GM23338 (cell line): Measurements from ENCODE around the gene EMX1. TPM values are rescaled to one million over a fixed set of nuclear protein-coding genes. Genes with fewer than 3 reads are reported as not detected.

Experiments used
- ATAC-seq: fragments of 200-7000 bp; cut with Tn5 transposase; 3 replicates; pipeline ENCODE4 v1.9.1; 2020
- DNase-seq: peaks from one replicate; pipeline ENCODE4 v3.0.0-alpha.2; 2015; ENCODE audit warnings: low spot score
- H2AFZ ChIP-seq: fragments of 200-600 bp; sonication (generic); 2 replicates; pipeline ENCODE4 v1.8.0; 2016; ENCODE audit warnings: antibody characterized with exemption, mild to moderate bottlenecking, moderate library complexity
- H3F3A ChIP-seq: fragments of 200-600 bp; sonication (generic); replicated peaks from 2 replicates; pipeline ENCODE4 v1.8.0; 2017; ENCODE audit warnings: antibody characterized with exemption, mixed run types, low read depth
- H3K27ac ChIP-seq: fragments of 200-600 bp; sonication (generic); 2 replicates; pipeline ENCODE4 v1.6.1; 2016; ENCODE audit warnings: low read depth
- H3K27me3 ChIP-seq: fragments of 200-600 bp; sonication (generic); 2 replicates; pipeline ENCODE4 v1.8.0; 2016; ENCODE audit warnings: mild to moderate bottlenecking, mixed run types, moderate library complexity; ENCODE audit not compliant: insufficient read depth
- H3K36me3 ChIP-seq: fragments of 200-600 bp; sonication (generic); 2 replicates; pipeline ENCODE4 v1.8.0; 2016; ENCODE audit warnings: mild to moderate bottlenecking; ENCODE audit not compliant: insufficient read depth
- H3K4me1 ChIP-seq: fragments of 200-600 bp; sonication (generic); 2 replicates; pipeline ENCODE4 v1.8.0; 2016; ENCODE audit warnings: mild to moderate bottlenecking, moderate library complexity; ENCODE audit not compliant: insufficient read depth
- H3K4me2 ChIP-seq: fragments of 200-600 bp; sonication (generic); 2 replicates; pipeline ENCODE4 v1.7.1; 2017; ENCODE audit warnings: mixed run types
- H3K4me3 ChIP-seq: fragments of 200-600 bp; sonication (generic); 2 replicates; pipeline ENCODE4 v1.6.1; 2016; ENCODE audit warnings: mixed run types
- H3K79me2 ChIP-seq: fragments of 200-600 bp; sonication (generic); replicated peaks from 2 replicates; pipeline ENCODE4 v1.8.0; 2017; ENCODE audit warnings: mild to moderate bottlenecking; ENCODE audit not compliant: insufficient read depth
- H3K9me2 ChIP-seq: fragments of 200-600 bp; sonication (generic); 2 replicates; pipeline ENCODE4 v1.8.0; 2017; ENCODE audit not compliant: insufficient read depth
- H4K20me1 ChIP-seq: fragments of 200-600 bp; sonication (generic); replicated peaks from 2 replicates; pipeline ENCODE4 v1.8.0; 2017; ENCODE audit warnings: mild to moderate bottlenecking; ENCODE audit not compliant: insufficient read depth
- H3K27ac Mint-ChIP-seq: 2 replicates; pipeline ENCODE4 v1.8.0; 2020; ENCODE audit warnings: inconsistent platforms, mild to moderate bottlenecking, moderate library complexity, mixed read lengths
- H3K27me3 Mint-ChIP-seq: 3 replicates; pipeline ENCODE4 v1.8.0; 2022; ENCODE audit warnings: low read depth, mild to moderate bottlenecking, moderate library complexity, mixed read lengths, inconsistent platforms; ENCODE audit not compliant: insufficient read depth, poor library complexity
- H3K36me3 Mint-ChIP-seq: 3 replicates; pipeline ENCODE4 v1.8.0; 2021; ENCODE audit warnings: low read depth, mild to moderate bottlenecking, inconsistent platforms, moderate library complexity, mixed read lengths
- H3K4me1 Mint-ChIP-seq: 3 replicates; pipeline ENCODE4 v1.8.0; 2020; ENCODE audit warnings: mild to moderate bottlenecking, inconsistent platforms, mixed read lengths
- H3K4me3 Mint-ChIP-seq: 3 replicates; pipeline ENCODE4 v1.8.0; 2021; ENCODE audit warnings: moderate library complexity, mild to moderate bottlenecking, inconsistent platforms, mixed read lengths
- H3K9me3 Mint-ChIP-seq: 3 replicates; pipeline ENCODE4 v1.8.0; 2020; ENCODE audit warnings: moderate library complexity, mild to moderate bottlenecking, inconsistent platforms, mixed read lengths
- ETS1 ChIP-seq: IDR thresholded peaks from 2 replicates; pipeline ENCODE4 v1.6.1; 2016; ENCODE audit warnings: antibody characterized with exemption
- EZH2 ChIP-seq: fragments of 200-600 bp; sonication (generic); IDR thresholded peaks from one replicate; pipeline ENCODE4 v1.8.0; 2017; ENCODE audit warnings: antibody characterized with exemption, mild to moderate bottlenecking, low read depth; ENCODE audit not compliant: unreplicated experiment
- JUNB ChIP-seq: IDR thresholded peaks from one replicate; pipeline ENCODE4 v1.6.1; 2016; ENCODE audit warnings: antibody characterized with exemption; ENCODE audit not compliant: unreplicated experiment
- NANOG ChIP-seq: IDR thresholded peaks from 2 replicates; pipeline ENCODE4 v1.6.1; 2016; ENCODE audit warnings: antibody characterized with exemption, borderline replicate concordance
- POLR2AphosphoS5 ChIP-seq: IDR thresholded peaks from 2 replicates; pipeline ENCODE4 v1.6.1; 2016; ENCODE audit warnings: antibody characterized with exemption, low read depth
- STAT1 ChIP-seq: IDR thresholded peaks from one replicate; pipeline ENCODE4 v1.6.1; 2016; ENCODE audit warnings: antibody characterized with exemption; ENCODE audit not compliant: unreplicated experiment
- ZNF462 ChIP-seq: fragments of 250-450 bp; sonication (Bioruptor Pico); IDR thresholded peaks from 2 replicates; pipeline ENCODE4 v1.5.0; 2020; ENCODE audit warnings: mild to moderate bottlenecking, moderate library complexity
- polyA plus RNA-seq: library from polyadenylated mRNA; unstranded; fragments of >200 nt; fragmentation: Nextera tagmentation; extraction: Ambion mirVana; gene quantifications from 2 replicates; pipeline ENCODE4 v1.2.1, GENCODE V29; 2016
- total RNA-seq: library from RNA; depleted of rRNA; stranded (reverse); fragments of >200 nt; shearing (Covaris generic); gene quantifications from 2 replicates; pipeline ENCODE4 v1.2.3, GENCODE V29; 2014
- TF ChIP-seq, protein P1 (sequence below), 2 experiments: fragments of 200-600 bp in 1 of 2; sonication (generic) in 1 of 2; conservative IDR thresholded peaks; 2 replicates each; pipeline versions ENCODE4 v1.5.1 to v1.6.1; 2016 to 2017; ENCODE audit warnings: antibody characterized with exemption in 2 of 2, low read depth in 2 of 2, mild to moderate bottlenecking in 2 of 2, moderate library complexity in 1 of 2
- TF ChIP-seq, protein P2 (sequence below): IDR thresholded peaks from one replicate; pipeline ENCODE4 v1.6.1; 2018; ENCODE audit warnings: antibody characterized with exemption; ENCODE audit not compliant: unreplicated experiment

Gene EMX1
- total and polyA plus RNA-seq, 2 experiments from 2014 or later, result 3.9 to 7.9 TPM

- no peak overlapping the region for H3K4me3 ChIP-seq
- peaks cover 38% of the 10 kb centered on the region for H3K27me3 Mint-ChIP-seq
- H3F3A ChIP-seq, result peaks cover 13% of the 10 kb centered on the region
- H4K20me1 ChIP-seq, result no peaks in the 10 kb centered on the region
- H3K36me3 ChIP-seq, result no peaks in the 10 kb centered on the region; the same call in 1 of the 2 replicates
- H3K27ac Mint-ChIP-seq, result no peak overlapping the region
- H3K27ac ChIP-seq, result no peak overlapping the region
- H3K9me3 Mint-ChIP-seq, result no peaks in the 10 kb centered on the region
- H3K4me3 Mint-ChIP-seq, result no peak overlapping the region
- 0 out of 2 replicates have a peak, but pooled peaks cover 3% of the 10 kb centered on the region for H3K9me2 ChIP-seq
- no peak overlapping the region for H3K4me2 ChIP-seq
- no peak overlapping the region for H2AFZ ChIP-seq
- H3K36me3 Mint-ChIP-seq, result peaks cover 17% of the 10 kb centered on the region
- no peaks in the 10 kb centered on the region for H3K27me3 ChIP-seq
- ATAC-seq (no peak), DNase-seq (no peak)
- TF ChIP-seq NANOG (no peak), STAT1 (no peak), EZH2 (no peak), ETS1 (no peak), POLR2AphosphoS5 (no peak), ZNF462 (CRISPR knock-in tag) (no peak), JUNB (no peak)
- TF ChIP-seq, protein P1, sequence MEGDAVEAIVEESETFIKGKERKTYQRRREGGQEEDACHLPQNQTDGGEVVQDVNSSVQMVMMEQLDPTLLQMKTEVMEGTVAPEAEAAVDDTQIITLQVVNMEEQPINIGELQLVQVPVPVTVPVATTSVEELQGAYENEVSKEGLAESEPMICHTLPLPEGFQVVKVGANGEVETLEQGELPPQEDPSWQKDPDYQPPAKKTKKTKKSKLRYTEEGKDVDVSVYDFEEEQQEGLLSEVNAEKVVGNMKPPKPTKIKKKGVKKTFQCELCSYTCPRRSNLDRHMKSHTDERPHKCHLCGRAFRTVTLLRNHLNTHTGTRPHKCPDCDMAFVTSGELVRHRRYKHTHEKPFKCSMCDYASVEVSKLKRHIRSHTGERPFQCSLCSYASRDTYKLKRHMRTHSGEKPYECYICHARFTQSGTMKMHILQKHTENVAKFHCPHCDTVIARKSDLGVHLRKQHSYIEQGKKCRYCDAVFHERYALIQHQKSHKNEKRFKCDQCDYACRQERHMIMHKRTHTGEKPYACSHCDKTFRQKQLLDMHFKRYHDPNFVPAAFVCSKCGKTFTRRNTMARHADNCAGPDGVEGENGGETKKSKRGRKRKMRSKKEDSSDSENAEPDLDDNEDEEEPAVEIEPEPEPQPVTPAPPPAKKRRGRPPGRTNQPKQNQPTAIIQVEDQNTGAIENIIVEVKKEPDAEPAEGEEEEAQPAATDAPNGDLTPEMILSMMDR (conservative IDR thresholded peaks at IDR 0.05; ENCODE audit: low read depth in 2 of 2), result no peak
- TF ChIP-seq, protein P2, sequence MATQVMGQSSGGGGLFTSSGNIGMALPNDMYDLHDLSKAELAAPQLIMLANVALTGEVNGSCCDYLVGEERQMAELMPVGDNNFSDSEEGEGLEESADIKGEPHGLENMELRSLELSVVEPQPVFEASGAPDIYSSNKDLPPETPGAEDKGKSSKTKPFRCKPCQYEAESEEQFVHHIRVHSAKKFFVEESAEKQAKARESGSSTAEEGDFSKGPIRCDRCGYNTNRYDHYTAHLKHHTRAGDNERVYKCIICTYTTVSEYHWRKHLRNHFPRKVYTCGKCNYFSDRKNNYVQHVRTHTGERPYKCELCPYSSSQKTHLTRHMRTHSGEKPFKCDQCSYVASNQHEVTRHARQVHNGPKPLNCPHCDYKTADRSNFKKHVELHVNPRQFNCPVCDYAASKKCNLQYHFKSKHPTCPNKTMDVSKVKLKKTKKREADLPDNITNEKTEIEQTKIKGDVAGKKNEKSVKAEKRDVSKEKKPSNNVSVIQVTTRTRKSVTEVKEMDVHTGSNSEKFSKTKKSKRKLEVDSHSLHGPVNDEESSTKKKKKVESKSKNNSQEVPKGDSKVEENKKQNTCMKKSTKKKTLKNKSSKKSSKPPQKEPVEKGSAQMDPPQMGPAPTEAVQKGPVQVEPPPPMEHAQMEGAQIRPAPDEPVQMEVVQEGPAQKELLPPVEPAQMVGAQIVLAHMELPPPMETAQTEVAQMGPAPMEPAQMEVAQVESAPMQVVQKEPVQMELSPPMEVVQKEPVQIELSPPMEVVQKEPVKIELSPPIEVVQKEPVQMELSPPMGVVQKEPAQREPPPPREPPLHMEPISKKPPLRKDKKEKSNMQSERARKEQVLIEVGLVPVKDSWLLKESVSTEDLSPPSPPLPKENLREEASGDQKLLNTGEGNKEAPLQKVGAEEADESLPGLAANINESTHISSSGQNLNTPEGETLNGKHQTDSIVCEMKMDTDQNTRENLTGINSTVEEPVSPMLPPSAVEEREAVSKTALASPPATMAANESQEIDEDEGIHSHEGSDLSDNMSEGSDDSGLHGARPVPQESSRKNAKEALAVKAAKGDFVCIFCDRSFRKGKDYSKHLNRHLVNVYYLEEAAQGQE, result no peak
- no peaks in the 10 kb centered on the region for H3K79me2 ChIP-seq
- peaks cover 44% of the 10 kb centered on the region for H3K4me1 Mint-ChIP-seq
- peaks cover 24% of the 10 kb centered on the region for H3K4me1 ChIP-seq
These were observed 37.3 kb downstream of the EMX1 start for GRCh38 chr2:72954376-72955227.
